DND-41 (cell line): ENCODE results near the gene SAP25.
A peak's percentile ranks its signal among the peaks of the same experiment; 100 is the strongest.

Experiments
- ATAC-seq: fragments of 200-7000 bp; cut with Tn5 transposase; 3 replicates; pipeline ENCODE4 v1.9.1; 2021; ENCODE audit warnings: low read depth; ENCODE audit not compliant: insufficient read depth
- DNase-seq: peaks from one replicate; pipeline ENCODE4 v3.0.0-alpha.2; 2020
- H2AFZ ChIP-seq: 2 replicates; pipeline ENCODE4 v1.6.0; 2012; ENCODE audit warnings: low read depth, low read length
- H3K27ac ChIP-seq: 2 replicates; pipeline ENCODE4 v1.5.1; 2012; ENCODE audit warnings: low read length, inconsistent platforms
- H3K27me3 ChIP-seq: fragments of 200-600 bp; sonication (generic); 2 replicates; pipeline ENCODE4 v1.6.0; 2012; ENCODE audit warnings: low read length, mild to moderate bottlenecking, inconsistent platforms; ENCODE audit not compliant: insufficient read depth, poor library complexity
- H3K36me3 ChIP-seq: 2 replicates; pipeline ENCODE4 v1.5.1; 2012; ENCODE audit warnings: low read length, inconsistent platforms; ENCODE audit not compliant: insufficient read depth
- H3K4me1 ChIP-seq: 2 replicates; pipeline ENCODE4 v1.5.1; 2012; ENCODE audit warnings: mild to moderate bottlenecking, low read length; ENCODE audit not compliant: insufficient read depth
- H3K4me2 ChIP-seq: 2 replicates; pipeline ENCODE4 v1.6.0; 2012; ENCODE audit warnings: mild to moderate bottlenecking, moderate library complexity, low read length, inconsistent platforms; ENCODE audit not compliant: insufficient read depth
- H3K4me3 ChIP-seq, 2 experiments: fragments of 200-600 bp in 1 of 2; shearing (Covaris generic) in 1 of 2; 2 replicates each; pipeline ENCODE4 v1.5.1; 2012 to 2016; ENCODE audit warnings: inconsistent platforms in 2 of 2, low read length in 2 of 2, mild to moderate bottlenecking in 2 of 2, low read depth in 1 of 2, moderate library complexity in 1 of 2
- H3K79me2 ChIP-seq: 2 replicates; pipeline ENCODE4 v1.6.0; 2012; ENCODE audit warnings: low read length, inconsistent platforms; ENCODE audit not compliant: insufficient read depth
- H3K9ac ChIP-seq: 2 replicates; pipeline ENCODE4 v1.6.0; 2012; ENCODE audit warnings: low read depth, mild to moderate bottlenecking, inconsistent platforms, low read length, moderate library complexity
- H3K9me3 ChIP-seq: 2 replicates; pipeline ENCODE4 v1.5.1; 2012; ENCODE audit warnings: low read length, moderate library complexity, mild to moderate bottlenecking, inconsistent platforms; ENCODE audit not compliant: insufficient read depth, severe bottlenecking
- H4K20me1 ChIP-seq: 2 replicates; pipeline ENCODE4 v1.6.0; 2012; ENCODE audit warnings: low read length; ENCODE audit not compliant: insufficient read depth
- CTCF ChIP-seq: IDR thresholded peaks from 2 replicates; pipeline ENCODE4 v1.5.1; 2012; ENCODE audit warnings: borderline replicate concordance, low read length, moderate library complexity, mild to moderate bottlenecking; ENCODE audit not compliant: poor library complexity, severe bottlenecking; ENCODE audit errors: extremely low read depth
- EZH2 ChIP-seq: IDR thresholded peaks from 3 replicates; pipeline ENCODE4 v1.6.1; 2012; ENCODE audit warnings: borderline replicate concordance, low read depth, mild to moderate bottlenecking, moderate library complexity, low read length, inconsistent platforms; ENCODE audit not compliant: severe bottlenecking

Gene SAP25

GRCh38 chr7:100584054-100584682 lies 10.5 kb upstream of the SAP25 start:
- Histone ChIP-seq H3K27ac (peak overlapping the region; percentile 94), H2AFZ (peak overlapping the region; percentile 32), H3K9ac (peak overlapping the region; percentile 93), H3K36me3 (peaks cover 44% of the 10 kb centered on the region), H3K79me2 (peaks cover 53% of the 10 kb centered on the region), H3K4me1 (peaks cover 41% of the 10 kb centered on the region), H4K20me1 (peaks cover 54% of the 10 kb centered on the region), H3K4me2 (peak overlapping the region; percentile 89), H3K9me3 (no peaks in the 10 kb centered on the region), H3K4me3 (peak overlapping the region; percentile 82 to 90; a peak in 3 of 4 replicates), H3K27me3 (no peaks in the 10 kb centered on the region)
- ATAC-seq (no peak), DNase-seq (peak; percentile 29)
- TF ChIP-seq CTCF, result no peak
- no peak for TF ChIP-seq EZH2

DNA sequence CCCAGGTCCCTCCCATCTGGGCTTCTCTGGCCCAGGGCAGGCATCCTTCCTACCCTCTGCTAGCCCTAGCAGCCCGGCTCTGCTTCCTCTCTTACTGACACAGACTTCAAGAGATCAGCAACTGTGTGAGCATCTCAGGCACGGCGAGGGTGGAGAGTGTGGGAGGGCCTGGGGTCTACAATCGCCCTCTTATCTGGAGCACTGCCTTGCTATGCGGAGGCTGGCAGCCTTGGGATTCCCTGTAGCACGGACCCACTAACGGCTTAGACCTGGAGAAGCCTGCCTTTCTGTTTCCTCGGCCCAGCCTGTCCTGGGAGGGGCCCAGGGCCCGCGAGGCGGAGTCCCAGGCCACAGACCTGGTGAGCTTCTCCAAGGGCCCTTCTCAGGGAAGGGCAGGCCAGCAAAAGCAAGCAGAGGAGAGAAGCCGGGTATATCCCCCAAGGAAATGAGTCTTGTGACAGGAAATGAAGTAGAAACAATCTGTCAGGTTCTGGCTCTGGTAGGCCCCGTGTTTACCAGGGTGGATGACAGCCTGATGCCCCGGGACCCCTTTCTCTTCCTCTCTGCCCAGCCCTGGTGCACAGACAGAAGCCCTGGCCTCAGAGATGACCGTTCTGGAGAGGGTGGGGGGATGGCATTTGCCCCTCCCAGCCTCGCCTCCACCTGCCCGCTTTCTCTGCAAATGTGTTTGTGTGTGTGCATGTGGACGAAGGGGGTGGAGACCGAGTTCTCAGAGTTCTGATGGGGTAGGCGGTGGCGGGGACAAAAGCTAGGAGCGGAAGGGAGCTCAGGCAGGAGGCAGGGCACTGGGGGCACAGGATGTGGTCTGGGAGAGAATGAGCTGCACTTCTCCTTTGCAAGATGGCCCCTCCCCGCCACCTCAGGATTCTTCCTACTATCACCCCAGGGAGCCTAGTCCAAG lies 9.7 kb upstream of the SAP25 start:
- Histone ChIP-seq H3K36me3 (peaks cover 51% of the 10 kb centered on the region), H3K9ac (peak overlapping the region; percentile 93), H3K27me3 (no peaks in the 10 kb centered on the region), H3K27ac (peak overlapping the region; percentile 94), H3K4me3 (peak overlapping the region; percentile 82 to 90; a peak in 3 of 4 replicates), H3K4me2 (peak overlapping the region; percentile 89), H3K9me3 (no peaks in the 10 kb centered on the region), H2AFZ (peak overlapping the region; percentile 33), H3K79me2 (peaks cover 53% of the 10 kb centered on the region), H3K4me1 (peaks cover 41% of the 10 kb centered on the region), H4K20me1 (peaks cover 62% of the 10 kb centered on the region)
- DNase-seq, result peak; percentile 89
- peak; percentile 46 for ATAC-seq
- no peak for TF ChIP-seq CTCF
- TF ChIP-seq EZH2, result no peak

GRCh38 chr7:100582650-100583049 lies 8.9 kb upstream of the SAP25 start:
- DNase-seq (no peak), ATAC-seq (no peak)
- peaks cover 59% of the 10 kb centered on the region for H3K36me3 ChIP-seq
- no peaks in the 10 kb centered on the region for H3K9me3 ChIP-seq
- peak overlapping the region; percentile 89 for H3K4me2 ChIP-seq
- no peak overlapping the region for H2AFZ ChIP-seq
- H3K9ac ChIP-seq, result peak overlapping the region; percentile 93
- H3K27me3 ChIP-seq, result no peaks in the 10 kb centered on the region
- H3K4me3 ChIP-seq, result peak overlapping the region in 1 of 2 experiments; percentile 90; a peak in 2 of 4 replicates
- H4K20me1 ChIP-seq, result peaks cover 67% of the 10 kb centered on the region
- peaks cover 53% of the 10 kb centered on the region for H3K79me2 ChIP-seq
- H3K4me1 ChIP-seq, result peaks cover 41% of the 10 kb centered on the region
- TF ChIP-seq CTCF, result no peak
- TF ChIP-seq EZH2, result no peak
- peak overlapping the region; percentile 94 for H3K27ac ChIP-seq
